Hepatocyte (in vitro differentiated cells): ENCODE measurements around the gene RIMS1. TPM values are rescaled to one million over a fixed set of nuclear protein-coding genes. Genes with fewer than 3 reads are reported as not detected.
A peak's percentile ranks its signal among the peaks of the same experiment; 100 is the strongest.

Source experiments
- DNase-seq: peaks from one replicate; pipeline ENCODE4 v3.0.0-alpha.2; 2016; ENCODE audit warnings: low spot score
- H2AFZ ChIP-seq: fragments of 200-600 bp; sonication (generic); 2 replicates; pipeline ENCODE4 v1.6.0; 2016; ENCODE audit warnings: antibody characterized with exemption, mild to moderate bottlenecking
- H3K27ac ChIP-seq: fragments of 200-600 bp; sonication (generic); 2 replicates; pipeline ENCODE4 v1.5.1; 2016; ENCODE audit warnings: mild to moderate bottlenecking
- H3K27me3 ChIP-seq: fragments of 200-600 bp; sonication (generic); 2 replicates; pipeline ENCODE4 v1.6.1; 2016
- H3K36me3 ChIP-seq: fragments of 200-600 bp; sonication (generic); replicated peaks from 2 replicates; pipeline ENCODE4 v1.5.1; 2016; ENCODE audit warnings: low read depth; ENCODE audit not compliant: insufficient read depth
- H3K4me1 ChIP-seq: fragments of 200-600 bp; sonication (generic); 2 replicates; pipeline ENCODE4 v1.5.1; 2016; ENCODE audit warnings: mild to moderate bottlenecking, moderate library complexity; ENCODE audit not compliant: insufficient read depth
- H3K4me2 ChIP-seq: fragments of 200-600 bp; sonication (generic); 2 replicates; pipeline ENCODE4 v1.6.0; 2016
- H3K4me3 ChIP-seq: fragments of 200-600 bp; sonication (generic); 2 replicates; pipeline ENCODE4 v1.5.1; 2016; ENCODE audit warnings: mild to moderate bottlenecking
- H3K79me2 ChIP-seq: fragments of 200-600 bp; sonication (generic); 2 replicates; pipeline ENCODE4 v1.6.0; 2017; ENCODE audit warnings: mild to moderate bottlenecking
- H3K9me2 ChIP-seq: fragments of 200-600 bp; sonication (generic); replicated peaks from 2 replicates; pipeline ENCODE4 v1.6.0; 2017; ENCODE audit warnings: mild to moderate bottlenecking; ENCODE audit not compliant: insufficient read depth
- H3K9me3 ChIP-seq: fragments of 200-600 bp; sonication (generic); 2 replicates; pipeline ENCODE4 v1.5.1; 2016; ENCODE audit warnings: low read depth, mild to moderate bottlenecking
- H4K20me1 ChIP-seq: fragments of 200-600 bp; sonication (generic); 2 replicates; pipeline ENCODE4 v1.6.0; 2016; ENCODE audit warnings: mild to moderate bottlenecking; ENCODE audit not compliant: insufficient read depth, poor library complexity, severe bottlenecking
- CTCF ChIP-seq: fragments of 200-600 bp; sonication (generic); IDR thresholded peaks from 2 replicates; pipeline ENCODE4 v1.5.1; 2016; ENCODE audit warnings: antibody characterized with exemption, mild to moderate bottlenecking; ENCODE audit not compliant: poor library complexity
- EZH2 ChIP-seq: fragments of 200-600 bp; sonication (generic); IDR thresholded peaks from 2 replicates; pipeline ENCODE4 v1.6.1; 2016; ENCODE audit warnings: antibody characterized with exemption, mild to moderate bottlenecking, borderline replicate concordance
- EZH2phosphoT487 ChIP-seq: fragments of 200-600 bp; sonication (generic); IDR thresholded peaks from one replicate; pipeline ENCODE4 v1.6.1; 2018; ENCODE audit warnings: antibody characterized with exemption, mild to moderate bottlenecking, low read depth, moderate library complexity; ENCODE audit not compliant: unreplicated experiment, severe bottlenecking
- WGBS: methylation state at CpG from one replicate; pipeline ENCODE4 v1.1.6; 2016; ENCODE audit warnings: low lambda C conversion rate; ENCODE audit errors: missing lambda C conversion rate; 5-methylcytosine and 5-hydroxymethylcytosine counted together
- polyA plus RNA-seq: library from polyadenylated mRNA; unstranded; fragments of >200 nt; fragmentation: Nextera tagmentation; extraction: Ambion mirVana; gene quantifications from 2 replicates; pipeline ENCODE4 v1.2.1, GENCODE V29; 2016
- total RNA-seq: library from RNA; depleted of rRNA; stranded (reverse); fragments of >200 nt; gene quantifications from 2 replicates; pipeline ENCODE4 v1.2.3, GENCODE V29; 2014

The RIMS1 gene
- total and polyA plus RNA-seq, 2 experiments from 2014 or later: 0.45 to 5.5 TPM

DNA sequence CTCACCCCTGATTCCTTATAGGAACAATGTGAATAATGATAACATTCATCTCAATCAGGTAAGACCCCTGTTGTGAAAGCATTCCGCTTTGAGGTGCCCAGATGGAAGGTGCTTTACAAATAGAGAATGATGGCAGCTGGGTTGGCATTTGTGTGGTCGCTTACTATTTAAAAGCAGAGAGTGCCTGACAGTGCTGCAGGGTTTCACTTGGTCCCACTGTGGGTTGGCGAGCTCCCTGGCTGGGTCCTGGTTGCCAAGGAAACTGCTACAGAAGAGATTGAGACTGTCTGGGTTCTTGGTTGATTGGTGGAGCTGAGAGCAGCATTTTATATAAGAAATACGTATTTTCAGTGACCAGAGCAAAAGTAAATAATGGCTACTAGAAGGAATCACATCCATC is 528.3 kb downstream of the RIMS1 start:
- Histone ChIP-seq H3K9me3 (no peaks in the 10 kb centered on the region), H3K4me1 (peaks cover 4% of the 10 kb centered on the region), H4K20me1 (no peaks in the 10 kb centered on the region), H3K4me3 (no peak overlapping the region), H3K9me2 (no peaks in the 10 kb centered on the region), H2AFZ (no peak overlapping the region), H3K27me3 (no peaks in the 10 kb centered on the region), H3K36me3 (no peaks in the 10 kb centered on the region), H3K27ac (no peak overlapping the region), H3K79me2 (no peaks in the 10 kb centered on the region), H3K4me2 (no peak overlapping the region)
- WGBS: 92% methylated on average over 4 of the region's 4 CpGs
- no peak for TF ChIP-seq EZH2
- TF ChIP-seq EZH2phosphoT487: no peak
- TF ChIP-seq CTCF: no peak
- DNase-seq: no peak

DNA sequence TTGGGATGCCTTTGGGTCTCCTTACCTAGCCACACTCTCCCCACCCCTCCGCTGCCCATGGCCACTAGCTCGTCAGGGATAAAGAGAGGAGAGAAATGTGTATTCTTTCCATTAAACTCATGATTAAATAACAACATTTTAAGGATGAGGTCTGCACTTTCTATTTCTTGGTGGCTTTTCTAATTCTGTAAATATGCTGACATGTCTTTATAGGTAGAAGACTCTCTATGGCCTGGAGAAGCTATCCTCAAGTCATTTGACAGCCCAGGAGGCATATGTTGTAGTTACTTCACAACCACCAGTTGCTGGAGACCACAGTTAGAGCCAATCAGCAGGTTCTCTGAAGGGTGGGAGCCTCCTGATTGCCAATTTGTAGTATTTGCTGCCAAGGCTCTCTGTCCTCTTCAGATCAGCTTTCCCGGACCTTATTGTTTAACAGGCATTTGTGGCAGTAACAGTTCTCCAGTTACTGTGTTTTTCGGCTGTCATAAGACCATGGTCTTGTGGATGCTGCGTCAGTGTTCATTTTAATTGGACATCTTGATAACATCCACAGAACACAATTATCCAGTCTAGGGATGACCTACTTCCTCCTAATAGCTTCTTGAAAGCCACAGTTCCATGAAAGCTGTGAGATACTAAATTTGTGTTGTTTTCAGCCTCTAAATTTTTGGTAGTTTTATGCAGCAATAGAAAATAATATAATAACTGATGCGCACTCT is 530.6 kb downstream of the RIMS1 start:
- Histone ChIP-seq H3K4me2 (no peak overlapping the region), H3K27ac (no peak overlapping the region), H2AFZ (no peak overlapping the region), H3K36me3 (no peaks in the 10 kb centered on the region), H3K9me3 (no peaks in the 10 kb centered on the region), H3K4me3 (no peak overlapping the region), H4K20me1 (no peaks in the 10 kb centered on the region), H3K27me3 (no peaks in the 10 kb centered on the region), H3K9me2 (no peaks in the 10 kb centered on the region), H3K4me1 (peaks cover 4% of the 10 kb centered on the region), H3K79me2 (no peaks in the 10 kb centered on the region)
- TF ChIP-seq EZH2phosphoT487 (no peak), EZH2 (no peak), CTCF (no peak)
- DNase-seq: no peak
- WGBS: 89% methylated on average over 6 of the region's 6 CpGs

GRCh38 chr6:72417759-72418158 is 531.4 kb downstream of the RIMS1 start:
- no peaks in the 10 kb centered on the region for H3K27me3 ChIP-seq
- 30% methylated on average over 3 of the region's 3 CpGs for WGBS
- H3K4me3 ChIP-seq: no peak overlapping the region
- DNase-seq: no peak
- no peaks in the 10 kb centered on the region for H3K9me3 ChIP-seq
- no peaks in the 10 kb centered on the region for H3K9me2 ChIP-seq
- no peaks in the 10 kb centered on the region for H3K36me3 ChIP-seq
- no peak overlapping the region for H2AFZ ChIP-seq
- no peaks in the 10 kb centered on the region for H3K79me2 ChIP-seq
- no peaks in the 10 kb centered on the region for H4K20me1 ChIP-seq
- H3K4me1 ChIP-seq: peaks cover 4% of the 10 kb centered on the region
- no peak for TF ChIP-seq CTCF
- no peak for TF ChIP-seq EZH2
- no peak for TF ChIP-seq EZH2phosphoT487
- H3K4me2 ChIP-seq: peak overlapping the region; percentile 51
- H3K27ac ChIP-seq: peak overlapping the region; percentile 6
